SW480 (cell line): ENCODE data around the gene OLFML2A.
"Not testable (repeated sequence)": the region's sequence is repeated elsewhere in the genome, so short reads cannot be mapped to it uniquely, and the experiment has no call there.

Experiments
- DNase-seq: peaks from one replicate; pipeline ENCODE4 v3.0.0-alpha.2; 2016; ENCODE audit warnings: low spot score

OLFML2A gene

GRCh38 chr9:124828489-124829333 lies 51.8 kb downstream of the OLFML2A start:
- DNase-seq = peak; percentile 14

- no peak for DNase-seq
Observed at GRCh38 chr9:124829334-124829669, 52.4 kb downstream of the OLFML2A start.

- no peak for DNase-seq
Observed at GRCh38 chr9:124830593-124830992, 53.7 kb downstream of the OLFML2A start.

- DNase-seq = no peak
Observed at GRCh38 chr9:124831642-124832364, 54.9 kb downstream of the OLFML2A start.

- peak; percentile 71 for DNase-seq
Observed at GRCh38 chr9:124834591-124834990, 57.7 kb downstream of the OLFML2A start.

- peak; percentile 63 for DNase-seq
Observed at GRCh38 chr9:124835026-124835557, 58.2 kb downstream of the OLFML2A start.

GRCh38 chr9:124838132-124838531 lies 61.2 kb downstream of the OLFML2A start:
- DNase-seq = not testable (repeated sequence)

GRCh38 chr9:124838567-124839275 lies 61.8 kb downstream of the OLFML2A start:
- DNase-seq = not testable (repeated sequence)

- DNase-seq = no peak
Observed at GRCh38 chr9:124839612-124840299, 62.8 kb downstream of the OLFML2A start.

GRCh38 chr9:124840300-124840833 lies 63.4 kb downstream of the OLFML2A start:
- no peak for DNase-seq

- no peak for DNase-seq
Observed at GRCh38 chr9:124841075-124841821, 64.3 kb downstream of the OLFML2A start.

GRCh38 chr9:124843456-124844034 lies 66.6 kb downstream of the OLFML2A start:
- DNase-seq = no peak

GRCh38 chr9:124844291-124844690 lies 67.4 kb downstream of the OLFML2A start:
- DNase-seq = no peak

GRCh38 chr9:124846467-124846866 lies 69.5 kb downstream of the OLFML2A start:
- not testable (repeated sequence) for DNase-seq

GRCh38 chr9:124846969-124847368 lies 70.0 kb downstream of the OLFML2A start:
- no peak for DNase-seq

- DNase-seq = no peak
Observed at GRCh38 chr9:124849801-124850200, 72.9 kb downstream of the OLFML2A start.

GRCh38 chr9:124852121-124852828 lies 75.3 kb downstream of the OLFML2A start:
- DNase-seq = no peak

GRCh38 chr9:124852829-124853531 lies 76.0 kb downstream of the OLFML2A start, which contains the start of gene WDR38:
TSS of gene WDR38 (plus strand) at chr9:124853460. CDS start at chr9:124853532, 72 bp downstream.
- peak; percentile 86 for DNase-seq

- no peak for DNase-seq
Observed at GRCh38 chr9:124853605-124854143, 76.7 kb downstream of the OLFML2A start.
